Fibroblast of villous mesenchyme (primary cell): Measurements from ENCODE around the gene INO80. TPM values are rescaled to one million over a fixed set of nuclear protein-coding genes. Genes with fewer than 3 reads are reported as not detected.

Source experiments
- DNase-seq: peaks from one replicate; pipeline ENCODE4 v3.0.0-alpha.2; 2010; ENCODE audit warnings: low read depth
- H3K4me3 ChIP-seq: 2 replicates; pipeline ENCODE4 v1.5.1; 2011; ENCODE audit warnings: low read depth, mild to moderate bottlenecking, low read length
- CTCF ChIP-seq: IDR thresholded peaks from 2 replicates; pipeline ENCODE4 v1.5.1; 2012; ENCODE audit warnings: low read depth, mild to moderate bottlenecking, low read length; ENCODE audit not compliant: insufficient read depth
- total RNA-seq: library from RNA; depleted of rRNA; stranded (reverse); fragments of >200 nt; gene quantifications from 2 replicates; pipeline ENCODE4 v1.2.3, GENCODE V29; 2012

The INO80 gene
- total RNA-seq, 1 donor: 29.8 TPM

GRCh38 chr15:41115652-41116115, 396 bp downstream of the INO80 start:
- H3K4me3 ChIP-seq: peak overlapping the region; percentile 98
- DNase-seq: peak; percentile 60
- TF ChIP-seq CTCF: no peak

GRCh38 chr15:41115161-41115651, 874 bp downstream of the INO80 start:
- peak; percentile 20 for TF ChIP-seq CTCF
- H3K4me3 ChIP-seq: peak overlapping the region; percentile 98
- peak; percentile 43 for DNase-seq

- no peak overlapping the region for H3K4me3 ChIP-seq
- TF ChIP-seq CTCF: no peak
- DNase-seq: no peak
Measured at GRCh38 chr15:41106947-41107346, 9.1 kb downstream of the INO80 start.

DNA sequence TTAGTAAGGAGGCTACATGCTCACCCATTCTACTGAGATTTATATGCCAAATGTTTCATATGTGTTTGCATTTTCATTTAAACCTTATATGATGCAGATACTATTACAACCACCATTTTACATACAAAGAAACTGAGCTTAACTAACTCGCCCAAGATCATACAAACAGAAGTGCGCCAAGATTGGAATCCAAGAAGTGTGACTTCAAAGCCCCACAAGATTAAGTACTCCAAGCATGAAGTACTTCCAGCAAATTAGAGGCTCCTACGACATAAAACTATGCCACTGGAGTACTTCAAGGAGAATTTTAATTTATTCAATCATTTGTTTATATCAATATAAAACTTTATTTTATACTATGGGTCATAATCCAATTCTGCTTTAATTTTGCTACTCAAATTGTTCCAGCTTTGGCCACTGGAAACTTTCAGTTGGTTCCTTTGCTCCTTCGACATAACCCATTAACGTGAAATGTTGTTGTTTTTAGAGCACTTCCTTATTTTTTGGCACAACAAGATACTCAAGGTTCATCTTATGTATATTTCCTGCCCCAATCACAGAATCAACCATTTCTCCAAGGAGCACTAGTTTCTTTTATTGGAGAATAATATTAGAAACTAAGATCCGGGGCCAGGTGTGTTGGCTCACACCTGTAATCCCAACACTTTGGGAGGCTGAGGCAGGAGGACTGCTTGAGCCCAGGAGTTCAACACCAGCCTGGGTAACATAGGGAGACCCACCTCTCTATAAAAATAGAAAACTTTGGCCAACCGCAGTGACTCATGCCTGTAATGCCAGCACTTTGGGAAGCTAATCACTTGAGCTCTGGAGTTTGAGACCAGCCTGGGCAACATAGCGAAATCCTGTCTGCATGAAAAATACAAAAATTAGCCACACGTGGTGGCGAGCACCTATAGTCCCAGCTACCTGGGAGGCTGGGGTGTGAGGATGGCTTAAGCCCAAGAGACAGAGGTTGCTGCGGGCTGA, 10.4 kb downstream of the INO80 start:
- TF ChIP-seq CTCF: no peak
- peak; percentile 4 for DNase-seq

DNA sequence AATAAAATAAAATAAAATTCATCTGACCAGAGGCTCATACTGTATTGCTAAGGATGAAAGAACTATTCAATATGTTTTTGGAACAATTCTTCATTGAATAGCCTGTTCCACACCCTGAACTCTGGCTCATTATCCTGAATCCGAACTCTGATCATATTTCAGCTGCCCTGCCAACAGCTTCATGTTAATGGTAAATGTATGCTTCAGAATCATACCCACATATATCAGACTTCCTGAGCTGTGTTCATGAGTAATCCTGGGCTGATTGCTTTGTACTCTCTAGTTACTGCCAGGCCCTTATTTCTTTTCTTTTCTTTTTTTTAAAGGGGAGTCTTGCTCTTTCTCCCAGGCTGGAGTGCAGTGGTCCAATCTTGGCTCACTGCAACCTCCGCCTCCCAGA, 11.8 kb downstream of the INO80 start:
- H3K4me3 ChIP-seq: no peak overlapping the region
- DNase-seq: peak; percentile 9
- TF ChIP-seq CTCF: no peak

More for the DNA sequence above, 10.4 kb downstream of the INO80 start:
- H3K4me3 ChIP-seq: no peak overlapping the region

- H3K4me3 ChIP-seq: no peak overlapping the region
- no peak for DNase-seq
- no peak for TF ChIP-seq CTCF
Measured at GRCh38 chr15:41102854-41103253, 13.2 kb downstream of the INO80 start.
